ENCODE results near the gene CLPTM1L. TPM values are rescaled to one million over a fixed set of nuclear protein-coding genes. Genes with fewer than 3 reads are reported as not detected.

Gene CLPTM1L
- polyA plus RNA-seq, 3 donors = 14.1 to 76.2 (median 35.0) TPM

GRCh38 chr5:1335540-1336095 lies 9.3 kb downstream of the CLPTM1L start:
- no peaks in the 10 kb centered on the region for H3K4me1 ChIP-seq (ENCODE audit: control insufficient read depth in 1 of 2, insufficient read depth in 2 of 2, low read length in 2 of 2)
- H3K4me3 ChIP-seq (replicated peaks in 1 of 3; ENCODE audit: low read depth in 2 of 3, low read length in 3 of 3) = no peak overlapping the region
- H3K36me3 Mint-ChIP-seq = peaks cover 79 to 93% of the 10 kb centered on the region in 2 donors
- peaks cover 47% of the 10 kb centered on the region for H4K20me1 ChIP-seq (ENCODE audit: insufficient read depth, low read length)
- no peak overlapping the region for H3K27ac ChIP-seq (ENCODE audit: low read depth in 1 of 2, low read length in 2 of 2)
- no peaks in the 10 kb centered on the region for H3K27me3 ChIP-seq (ENCODE audit: control insufficient read depth in 2 of 2, insufficient read depth in 2 of 2, low read length in 2 of 2)
- TF ChIP-seq, protein P1, sequence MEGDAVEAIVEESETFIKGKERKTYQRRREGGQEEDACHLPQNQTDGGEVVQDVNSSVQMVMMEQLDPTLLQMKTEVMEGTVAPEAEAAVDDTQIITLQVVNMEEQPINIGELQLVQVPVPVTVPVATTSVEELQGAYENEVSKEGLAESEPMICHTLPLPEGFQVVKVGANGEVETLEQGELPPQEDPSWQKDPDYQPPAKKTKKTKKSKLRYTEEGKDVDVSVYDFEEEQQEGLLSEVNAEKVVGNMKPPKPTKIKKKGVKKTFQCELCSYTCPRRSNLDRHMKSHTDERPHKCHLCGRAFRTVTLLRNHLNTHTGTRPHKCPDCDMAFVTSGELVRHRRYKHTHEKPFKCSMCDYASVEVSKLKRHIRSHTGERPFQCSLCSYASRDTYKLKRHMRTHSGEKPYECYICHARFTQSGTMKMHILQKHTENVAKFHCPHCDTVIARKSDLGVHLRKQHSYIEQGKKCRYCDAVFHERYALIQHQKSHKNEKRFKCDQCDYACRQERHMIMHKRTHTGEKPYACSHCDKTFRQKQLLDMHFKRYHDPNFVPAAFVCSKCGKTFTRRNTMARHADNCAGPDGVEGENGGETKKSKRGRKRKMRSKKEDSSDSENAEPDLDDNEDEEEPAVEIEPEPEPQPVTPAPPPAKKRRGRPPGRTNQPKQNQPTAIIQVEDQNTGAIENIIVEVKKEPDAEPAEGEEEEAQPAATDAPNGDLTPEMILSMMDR (IDR thresholded peaks at IDR 0.05) = no peak
- 96% methylated on average over 18 of the region's 19 CpGs for WGBS (ENCODE audit: insufficient coverage)
- no peak overlapping the region for H3K4me3 Mint-ChIP-seq
- peaks cover 94 to 99% of the 10 kb centered on the region in 2 donors for H3K36me3 ChIP-seq (replicated peaks in 1 of 2; ENCODE audit: control insufficient read depth in 1 of 2, insufficient read depth in 2 of 2, low read length in 2 of 2)
- H2AFZ ChIP-seq (ENCODE audit: insufficient read depth, low read depth, low read length, poor library complexity, severe bottlenecking) = no peak overlapping the region
- H3K9me3 Mint-ChIP-seq = no peaks in the 10 kb centered on the region
- H3K9ac ChIP-seq (ENCODE audit: insufficient read depth, low read length, poor library complexity, severe bottlenecking) = no peak overlapping the region
- H3K9me3 ChIP-seq (replicated peaks in 1 of 2; ENCODE audit: control insufficient read depth in 1 of 2, insufficient read depth in 1 of 2, low read length in 2 of 2) = no peaks in the 10 kb centered on the region
- H3K79me2 ChIP-seq (ENCODE audit: insufficient read depth, low read length) = peaks cover 6% of the 10 kb centered on the region
- peak overlapping the region in 1 of 7 donors; percentile 68 for H3K27ac Mint-ChIP-seq
- peaks cover 0 to 3% (median 0%) of the 10 kb centered on the region in 3 donors for H3K27me3 Mint-ChIP-seq (ENCODE audit: low read depth in 3 of 3)
- no peak for DNase-seq
- H3K4me2 ChIP-seq (replicated peaks; ENCODE audit: extremely low read depth, low read length, poor library complexity, severe bottlenecking) = no peak overlapping the region
- H3K4me1 Mint-ChIP-seq = no peaks in the 10 kb centered on the region
- intact Hi-C loops (cut with micrococcal nuclease) = no loop called here

- Histone ChIP-seq H4K20me1 (ENCODE audit: insufficient read depth, low read length) (peaks cover 51% of the 10 kb centered on the region), H3K9ac (ENCODE audit: insufficient read depth, low read length, poor library complexity, severe bottlenecking) (no peak overlapping the region), H2AFZ (ENCODE audit: insufficient read depth, low read depth, low read length, poor library complexity, severe bottlenecking) (no peak overlapping the region), H3K27ac (ENCODE audit: low read depth in 1 of 2, low read length in 2 of 2) (no peak overlapping the region), H3K4me3 (replicated peaks in 1 of 3; ENCODE audit: low read depth in 2 of 3, low read length in 3 of 3) (no peak overlapping the region), H3K79me2 (ENCODE audit: insufficient read depth, low read length) (peaks cover 6% of the 10 kb centered on the region), H3K4me1 (ENCODE audit: control insufficient read depth in 1 of 2, insufficient read depth in 2 of 2, low read length in 2 of 2) (no peaks in the 10 kb centered on the region), H3K27me3 (ENCODE audit: control insufficient read depth in 2 of 2, insufficient read depth in 2 of 2, low read length in 2 of 2) (no peaks in the 10 kb centered on the region), H3K4me2 (replicated peaks; ENCODE audit: extremely low read depth, low read length, poor library complexity, severe bottlenecking) (no peak overlapping the region), H3K36me3 (replicated peaks in 1 of 2; ENCODE audit: control insufficient read depth in 1 of 2, insufficient read depth in 2 of 2, low read length in 2 of 2) (peaks cover 94 to 99% of the 10 kb centered on the region in 2 donors), H3K9me3 (replicated peaks in 1 of 2; ENCODE audit: control insufficient read depth in 1 of 2, insufficient read depth in 1 of 2, low read length in 2 of 2) (no peaks in the 10 kb centered on the region)
- Mint-ChIP-seq H3K27ac (peak overlapping the region in 2 of 7 donors; percentile 21 to 71), H3K9me3 (no peaks in the 10 kb centered on the region), H3K4me1 (no peaks in the 10 kb centered on the region), H3K36me3 (peaks cover 79 to 93% of the 10 kb centered on the region in 2 donors), H3K4me3 (no peak overlapping the region), H3K27me3 (ENCODE audit: low read depth in 3 of 3) (peaks cover 0 to 3% (median 0%) of the 10 kb centered on the region in 3 donors)
- no peak for DNase-seq
- TF ChIP-seq, protein P1 (IDR thresholded peaks at IDR 0.05) = no peak
- 97% methylated on average over 30 of the region's 32 CpGs for WGBS (ENCODE audit: insufficient coverage)
- intact Hi-C loops (cut with micrococcal nuclease) = no loop called here
Observed at GRCh38 chr5:1334831-1335539, 9.9 kb downstream of the CLPTM1L start.
